Endothelial cell of umbilical vein (primary cell): Measurements from ENCODE around the gene AKAP1.

Experiments
- CTCF ChIP-seq, 2 donors: IDR thresholded peaks; 1 replicate in 1 of 2; 2 replicates in 1 of 2; pipeline ENCODE4 v1.5.1; 2011; ENCODE audit warnings: low read length in 2 of 2, mild to moderate bottlenecking in 2 of 2, moderate library complexity in 2 of 2, control low read depth in 1 of 2, inconsistent platforms in 1 of 2, low read depth in 1 of 2; ENCODE audit not compliant: insufficient read depth in 1 of 2; ENCODE audit errors: extremely low read depth in 1 of 2
- MYC ChIP-seq: IDR thresholded peaks from one replicate; pipeline ENCODE4 v1.6.1; 2011; ENCODE audit warnings: mild to moderate bottlenecking, low read depth, low read length

GRCh38 chr17:57084802-57085447 is at the start of gene AKAP1:
- peak in 1 of 2 donors; percentile 29 for TF ChIP-seq CTCF (IDR thresholded peaks at IDR 0.05; ENCODE audit: extremely low read depth in 1 of 2, insufficient read depth in 1 of 2, low read depth in 1 of 2, low read length in 2 of 2)
- peak; percentile 55 for TF ChIP-seq MYC
